CD4-positive, alpha-beta T cell treated with Interleukin-4 for 1 hour (primary cell): ENCODE measurements around the gene PON3.
"Not testable (repeated sequence)": the region's sequence is repeated elsewhere in the genome, so short reads cannot be mapped to it uniquely, and the experiment has no call there.

ENCODE experiments used
- DNase-seq, 2 donors: peaks; one replicate each; pipeline ENCODE4 v3.0.0-alpha.2; 2020 to 2022

PON3 gene

DNA sequence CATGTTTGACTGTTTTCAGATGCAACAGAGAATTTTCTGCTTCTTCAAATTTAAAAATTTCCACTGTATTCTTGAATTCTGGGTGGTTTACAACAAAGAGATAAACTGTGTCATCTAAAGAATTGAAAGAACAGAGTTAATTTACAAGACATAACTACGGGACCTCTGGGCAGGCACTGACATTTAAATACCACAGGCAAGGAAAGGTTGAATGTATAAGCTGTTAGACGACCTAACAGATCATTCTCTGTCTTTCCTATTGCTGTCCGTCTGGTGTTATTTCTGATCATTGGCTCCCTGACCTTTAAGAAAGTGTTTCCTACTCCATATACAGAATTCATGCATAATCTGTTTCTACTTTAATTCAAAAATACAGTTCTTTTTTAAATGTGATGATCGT lies 15.5 kb upstream of the PON3 start:
- DNase-seq = no peak

DNA sequence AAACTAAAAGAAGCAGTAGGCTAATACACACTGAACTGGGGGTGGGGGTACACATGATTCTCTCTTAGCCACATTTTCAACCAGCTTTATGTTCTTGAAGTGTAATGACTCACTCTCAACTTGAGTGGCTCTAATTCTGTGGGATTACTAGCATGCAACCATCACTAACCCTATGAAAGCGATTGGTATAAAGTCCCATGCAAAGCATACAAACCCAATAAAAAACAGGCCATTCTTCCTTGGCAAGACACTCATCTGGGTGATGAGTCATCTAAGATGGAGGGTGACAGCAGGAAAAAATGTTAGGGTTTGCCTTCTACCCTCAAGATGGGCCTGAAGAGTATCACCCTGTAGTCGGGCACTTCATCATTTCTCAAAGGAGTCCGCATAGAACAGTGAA lies 14.9 kb upstream of the PON3 start:
- no peak for DNase-seq

DNA sequence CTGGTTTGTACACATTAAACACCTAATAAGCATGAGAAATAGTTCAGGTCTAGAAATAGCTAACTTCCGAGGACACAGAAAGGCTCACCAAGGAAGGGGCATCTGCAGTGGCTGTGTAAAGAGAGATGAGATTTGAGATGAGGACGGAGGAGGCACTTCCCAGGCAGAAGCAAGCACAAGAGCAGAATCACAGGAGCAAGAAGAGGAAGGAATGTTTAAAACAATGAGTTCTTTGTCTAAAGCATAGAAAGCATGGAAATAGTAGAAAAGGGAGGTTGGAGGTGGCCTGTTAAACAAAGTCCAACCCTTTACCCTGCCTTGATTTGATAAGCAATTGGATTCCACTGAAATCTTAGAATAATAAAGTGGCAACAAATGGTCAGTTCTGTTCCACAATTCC lies 11.6 kb upstream of the PON3 start:
- no peak for DNase-seq

DNA sequence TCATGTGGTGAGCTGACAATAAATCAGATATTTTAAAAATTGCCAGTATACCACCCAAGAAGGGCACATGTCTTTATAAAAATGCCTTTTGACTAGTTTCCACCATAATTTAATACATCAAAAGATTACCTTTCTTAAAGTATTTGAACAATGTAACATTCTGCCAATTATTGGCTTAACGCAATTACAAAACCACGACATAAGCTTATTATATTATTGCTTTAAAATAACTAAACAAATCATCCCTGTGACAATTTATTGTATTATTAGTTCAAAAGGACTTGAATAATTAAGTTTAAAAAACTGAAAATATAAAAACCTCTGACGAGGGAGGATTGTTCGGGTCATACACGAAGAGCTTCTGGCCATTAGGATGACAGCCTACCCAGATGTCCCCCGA lies 9.6 kb upstream of the PON3 start:
- no peak for DNase-seq

DNA sequence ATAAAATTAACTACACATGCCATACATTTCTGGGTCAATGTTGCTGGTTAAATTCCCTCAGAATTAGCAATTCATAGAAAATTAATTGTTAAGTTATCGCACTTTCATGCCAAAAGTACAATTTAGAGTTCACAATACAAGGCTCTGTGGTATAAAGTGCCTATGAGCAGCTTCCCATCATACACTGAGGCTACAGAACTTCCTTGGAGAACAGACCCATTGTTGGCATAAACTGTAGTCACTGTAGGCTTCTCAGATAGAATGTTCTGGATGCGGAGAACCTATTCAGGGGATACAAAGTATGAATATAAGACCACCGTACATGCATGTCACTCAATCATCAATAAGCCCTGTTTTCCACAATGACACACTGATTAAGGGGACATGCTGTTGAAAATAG lies 9.0 kb upstream of the PON3 start:
- no peak for DNase-seq

DNA sequence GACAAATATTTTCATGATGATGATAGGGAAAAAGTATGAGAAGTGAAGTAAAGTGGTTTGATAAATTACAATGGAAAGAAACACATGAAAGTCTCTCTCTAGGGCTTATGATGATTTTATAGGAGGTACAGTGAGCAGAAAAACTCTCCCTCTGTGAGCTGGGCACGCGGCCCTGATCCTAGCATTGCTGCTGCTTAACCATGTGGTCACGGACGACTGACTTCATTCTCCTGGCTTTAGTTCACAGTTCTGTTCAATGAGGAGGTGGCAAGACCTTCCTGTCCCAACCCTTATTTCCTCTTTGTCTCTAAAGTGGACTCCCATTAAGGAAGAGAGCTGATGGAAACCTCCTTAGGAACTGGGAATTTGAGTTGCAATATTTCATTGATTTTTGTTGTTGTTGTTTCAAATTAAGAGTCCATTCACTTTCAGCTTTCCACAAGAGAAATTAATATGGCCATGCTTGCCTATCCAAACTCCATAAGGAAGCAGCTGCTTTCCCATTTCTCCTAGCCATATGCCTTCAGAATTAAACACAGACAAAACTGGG lies 8.2 kb upstream of the PON3 start:
- no peak for DNase-seq

DNA sequence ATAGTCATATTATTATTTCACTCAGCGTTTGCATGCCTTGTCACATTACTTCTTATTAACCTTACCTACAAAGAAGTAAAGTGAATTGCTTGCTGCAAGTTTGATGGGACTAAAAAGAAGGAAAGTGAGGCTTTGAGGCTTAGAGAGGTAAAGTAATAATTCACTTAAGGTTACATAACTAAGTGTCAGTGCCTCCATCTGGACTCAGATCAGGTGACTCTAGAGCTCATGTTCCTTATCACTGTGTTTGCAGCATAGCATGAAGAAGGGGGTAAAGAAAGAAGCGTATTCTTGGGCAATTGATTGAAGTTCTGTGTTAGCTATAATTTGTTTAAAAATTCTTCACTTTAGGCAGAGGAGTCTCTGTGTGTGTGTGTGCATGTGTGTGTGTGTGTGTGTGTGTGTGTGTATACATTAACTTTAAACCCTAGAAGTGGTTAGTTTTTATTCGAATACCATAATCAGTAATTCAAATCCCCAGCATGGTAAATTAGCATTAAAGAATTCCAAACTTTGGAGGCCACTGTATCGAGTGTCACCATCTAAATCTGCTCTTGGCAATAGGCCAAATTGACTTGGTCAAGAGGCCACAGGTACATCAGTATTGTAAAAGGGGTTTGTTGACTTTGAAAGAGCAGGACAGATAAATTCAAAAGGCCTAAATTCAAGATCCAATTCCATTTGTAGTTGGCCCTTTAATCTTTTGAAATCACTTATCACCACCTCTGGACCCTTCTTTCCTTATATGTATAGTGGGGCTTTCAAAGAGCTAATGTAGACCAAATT lies 2.2 kb upstream of the PON3 start:
- DNase-seq = no peak

DNA sequence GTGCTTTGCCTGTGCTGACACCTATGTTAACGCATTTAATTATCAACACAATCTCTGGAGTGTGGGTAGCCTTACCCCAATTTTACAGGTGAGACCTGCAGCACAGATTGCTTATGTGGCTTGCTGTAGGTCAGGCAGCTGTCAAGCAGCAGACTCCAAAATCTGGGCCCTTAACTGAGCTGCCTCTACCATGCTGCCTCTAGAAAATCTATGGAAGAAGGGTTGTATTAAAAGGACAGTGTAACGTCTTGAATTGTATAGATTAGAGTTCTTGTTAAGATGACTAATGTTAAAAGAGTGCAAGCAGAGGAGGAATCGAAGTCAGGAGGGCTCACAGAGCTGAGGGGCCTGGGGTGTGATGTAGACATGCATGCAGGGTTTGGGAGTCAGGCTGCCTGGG lies 1.2 kb upstream of the PON3 start:
- DNase-seq = no peak

DNA sequence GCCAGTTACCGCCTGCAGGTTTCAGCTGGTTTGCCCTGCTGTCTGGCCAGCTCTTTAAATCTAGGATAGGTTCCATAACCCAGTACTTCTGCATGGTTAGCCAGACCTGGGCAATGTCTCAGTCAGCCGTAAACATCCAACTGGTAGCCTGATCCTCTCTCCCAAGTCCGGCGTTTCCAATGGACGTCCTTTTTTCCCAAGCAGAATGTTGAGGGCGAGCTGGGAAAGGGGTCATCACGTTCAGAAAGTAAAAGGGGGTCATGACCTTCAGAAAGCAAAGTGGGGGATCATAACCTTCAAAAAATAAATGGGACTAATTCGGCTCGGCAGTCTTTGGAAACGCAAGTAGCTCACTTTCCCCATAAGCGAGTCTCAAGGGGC lies 430 bp downstream of the PON3 start:
- no peak for DNase-seq

DNA sequence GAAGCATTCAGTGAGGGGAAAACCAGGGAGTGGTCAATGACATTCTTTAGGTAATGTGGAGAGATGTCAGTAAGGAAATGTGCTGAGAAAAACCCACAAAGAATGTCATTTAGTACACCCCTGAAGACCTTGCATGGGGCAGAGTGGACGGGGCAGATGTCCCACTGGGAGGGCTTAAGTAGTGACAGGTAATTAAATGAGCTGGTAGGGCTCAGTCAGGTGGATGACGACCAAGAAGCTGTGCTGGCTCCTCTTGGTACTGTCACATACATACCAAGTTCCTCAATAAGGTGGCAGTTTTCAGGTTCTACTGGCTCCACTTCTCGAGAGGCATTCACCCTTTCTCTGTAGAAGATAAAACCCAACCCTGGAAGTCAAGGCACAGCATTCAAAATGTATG lies 1.8 kb downstream of the PON3 start:
- DNase-seq = no peak

DNA sequence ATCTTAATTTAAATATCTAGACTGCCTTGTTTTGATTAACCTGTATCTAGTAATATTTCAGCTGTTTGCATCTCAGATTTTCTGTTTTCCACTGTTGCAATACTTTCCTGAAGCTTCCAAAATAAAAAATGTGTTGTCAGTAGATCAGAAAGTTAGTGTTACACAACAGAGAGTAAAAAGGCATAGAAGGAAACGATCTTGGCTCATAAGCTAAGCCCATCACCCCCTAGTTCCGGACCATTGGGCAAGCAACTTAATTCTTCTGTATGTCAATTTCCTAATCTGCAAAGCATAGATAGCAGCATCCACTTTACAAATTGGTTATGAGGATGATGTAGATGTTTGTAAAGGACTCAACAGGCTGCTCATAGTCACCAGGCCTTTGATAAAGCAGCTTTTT lies 4.4 kb downstream of the PON3 start:
- no peak for DNase-seq

DNA sequence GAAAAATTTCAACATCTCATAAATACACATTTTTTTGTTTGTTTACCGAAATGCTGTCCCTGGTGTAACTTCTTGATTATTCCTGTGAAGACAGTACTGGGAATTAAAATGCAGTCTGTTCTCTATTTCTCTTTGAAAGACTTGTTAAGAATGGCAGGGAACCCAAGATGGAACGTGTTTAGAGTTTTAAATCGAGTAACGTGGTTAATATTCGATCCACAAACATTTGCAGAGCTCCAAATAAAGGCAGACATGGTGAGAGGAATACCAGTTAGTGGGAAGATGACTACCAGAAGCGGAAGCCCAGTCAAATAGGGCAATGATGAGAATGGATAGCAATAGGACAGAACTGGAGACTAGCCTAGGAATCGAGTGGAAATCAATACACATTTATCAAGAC lies 6.7 kb downstream of the PON3 start:
- DNase-seq = no peak

DNA sequence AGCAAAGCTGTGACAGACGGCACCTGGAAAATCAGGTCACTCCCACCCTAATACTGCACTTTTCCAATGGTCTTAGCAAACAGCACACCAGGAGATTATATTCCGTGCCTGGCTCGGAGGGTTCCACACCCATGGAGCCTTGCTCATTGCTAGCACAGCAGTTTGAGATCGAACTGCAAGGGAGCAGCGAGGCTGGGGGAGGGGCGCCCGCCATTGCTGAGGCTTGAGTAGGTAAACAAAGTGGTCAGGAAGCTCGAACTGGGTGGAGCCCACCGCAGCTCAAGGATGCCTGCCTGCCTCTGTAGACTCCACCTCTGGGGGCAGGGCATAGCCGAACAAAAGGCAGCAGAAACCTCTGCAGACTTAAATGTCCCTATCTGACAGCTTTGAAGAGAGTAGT lies 16.7 kb downstream of the PON3 start:
- not testable (repeated sequence) for DNase-seq

DNA sequence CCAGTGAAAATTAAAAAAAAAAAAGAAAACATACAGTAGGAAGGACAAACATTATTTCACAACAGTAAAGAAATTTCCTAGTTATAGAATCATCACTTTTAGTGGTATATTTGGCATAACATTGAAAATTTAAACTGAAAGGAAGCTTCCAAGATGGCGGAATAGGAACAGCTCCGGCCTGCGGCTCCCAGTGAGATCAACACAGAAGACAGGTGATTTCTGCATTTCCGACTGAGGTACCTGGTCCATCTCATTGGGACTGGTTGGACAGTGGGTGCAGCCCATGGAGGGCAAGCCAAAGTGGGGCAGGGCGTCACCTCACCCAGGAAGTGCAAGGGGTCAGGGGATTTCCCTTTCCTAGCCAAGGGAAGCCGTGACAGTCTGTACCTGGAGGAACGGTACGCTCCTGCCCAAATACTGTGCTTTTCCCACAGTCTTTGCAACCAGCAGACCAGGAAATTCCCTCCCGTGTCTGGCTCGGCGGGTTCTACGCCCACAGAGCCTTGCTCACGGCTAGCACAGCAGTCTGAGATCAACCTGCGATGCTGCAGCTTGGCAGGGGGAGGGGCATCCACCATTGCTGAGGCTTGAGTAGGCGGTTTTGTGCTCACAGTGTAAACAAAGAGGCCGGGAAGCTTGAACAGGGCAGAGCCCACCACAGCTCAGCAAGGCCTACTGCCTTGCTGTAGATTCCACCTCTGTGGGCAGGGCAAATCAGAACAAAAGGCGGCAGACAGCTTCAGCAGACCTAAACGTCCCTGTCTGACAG lies 19.4 kb downstream of the PON3 start:
- no peak for DNase-seq

DNA sequence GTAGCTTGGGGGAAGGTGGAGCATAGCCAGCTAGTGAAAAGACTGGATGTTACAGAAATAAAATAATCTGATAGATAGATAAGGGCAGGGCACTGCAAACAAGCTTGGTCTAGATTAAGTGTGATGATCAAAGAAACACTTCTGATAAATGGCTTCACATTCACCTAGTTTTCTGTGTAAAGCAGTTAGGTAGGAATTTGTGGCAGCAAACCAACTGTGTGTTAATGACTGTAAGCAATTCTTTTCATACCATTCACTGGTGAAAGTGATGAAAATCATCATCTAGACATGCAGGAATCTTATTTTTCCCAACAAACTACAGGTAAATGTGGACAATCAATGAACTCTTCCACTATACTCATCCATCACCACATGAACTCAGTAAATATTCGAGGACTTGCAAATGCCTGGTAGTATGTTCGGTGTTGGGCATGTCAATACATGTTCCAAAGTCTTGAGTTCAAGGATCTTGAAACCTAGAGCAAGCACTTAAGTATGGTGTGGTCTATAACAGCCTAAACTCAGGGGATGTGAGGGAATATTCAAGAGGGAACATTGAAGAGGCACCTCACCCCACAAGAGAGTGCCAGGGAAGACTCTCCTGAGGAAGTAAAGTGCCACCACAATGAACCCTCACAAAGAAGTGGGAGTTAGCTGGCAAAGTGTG lies 20.5 kb downstream of the PON3 start:
- DNase-seq = no peak

DNA sequence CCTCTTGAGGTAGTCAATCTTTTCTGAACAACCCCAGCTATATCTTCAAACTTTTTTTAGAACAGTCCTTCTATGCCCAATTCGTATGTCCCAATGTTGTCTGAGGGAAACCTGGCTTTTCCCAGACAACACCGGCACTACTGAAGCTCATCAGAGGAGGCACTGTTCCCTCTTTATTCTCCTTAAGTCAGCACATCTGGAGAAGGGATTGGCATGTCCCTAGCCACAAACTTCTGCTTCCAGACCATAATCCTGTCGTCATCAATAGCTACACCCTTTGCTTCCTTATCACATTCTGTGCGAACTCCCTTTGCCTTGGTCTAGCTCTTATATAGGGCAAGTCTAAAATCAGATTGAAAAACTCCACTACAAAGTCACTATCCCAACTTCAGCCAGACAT lies 22.9 kb downstream of the PON3 start:
- DNase-seq = no peak

DNA sequence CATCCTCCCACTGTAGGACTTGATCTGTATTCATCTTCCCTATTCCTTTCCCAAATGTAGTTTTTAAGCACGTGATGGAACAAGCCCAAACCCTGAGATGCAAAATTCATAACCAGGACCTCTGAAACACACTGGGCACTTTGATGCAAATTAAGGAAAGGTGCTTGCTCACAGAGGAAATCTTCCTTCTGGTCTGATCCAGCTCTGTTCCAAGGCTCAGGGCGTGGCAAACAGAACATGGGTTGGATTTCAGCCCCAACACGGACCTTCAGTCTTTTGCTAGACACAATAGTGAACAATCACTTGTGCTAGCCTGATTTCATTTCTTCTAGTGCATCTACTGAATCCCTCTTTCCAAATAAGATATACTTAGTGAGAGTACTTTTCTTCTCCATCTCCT lies 27.9 kb downstream of the PON3 start:
- no peak for DNase-seq

DNA sequence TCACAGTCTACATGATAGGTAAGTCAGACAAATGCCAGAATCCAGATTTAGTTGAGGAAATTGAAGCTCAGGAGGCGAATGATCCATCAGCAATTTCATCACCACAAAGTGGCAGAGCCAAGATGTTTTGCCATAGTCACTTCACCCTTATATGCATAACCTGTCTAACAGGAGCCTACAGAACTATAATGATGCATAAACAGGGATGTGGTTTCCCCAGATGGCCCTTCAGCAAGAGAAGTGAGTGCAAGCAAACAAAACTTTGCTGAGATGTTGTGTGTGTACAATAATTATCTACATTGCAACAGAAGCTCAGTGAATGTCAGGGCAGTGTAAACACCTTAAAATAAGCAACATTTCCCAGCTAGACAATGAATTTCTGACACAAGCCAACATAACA lies 28.6 kb downstream of the PON3 start:
- no peak for DNase-seq

DNA sequence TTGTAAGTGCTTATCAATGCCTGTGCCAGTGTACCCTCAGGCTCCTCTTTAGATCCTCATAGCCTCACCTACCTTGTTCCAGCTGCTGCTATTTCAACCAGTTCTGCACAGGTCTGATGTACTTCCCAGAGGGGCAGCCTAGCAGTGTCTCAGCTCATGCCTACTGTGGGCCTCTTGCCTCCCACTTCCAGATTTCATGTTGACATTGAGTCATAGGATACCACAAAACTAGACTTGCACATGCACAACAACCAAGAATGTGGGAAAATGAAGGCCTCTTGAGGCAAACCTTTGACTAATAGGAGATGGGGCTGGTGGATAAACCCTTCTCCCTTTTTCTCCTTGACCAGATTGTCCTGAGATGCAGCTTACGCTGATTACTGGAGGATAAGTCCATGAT lies 31.0 kb downstream of the PON3 start:
- no peak for DNase-seq

DNA sequence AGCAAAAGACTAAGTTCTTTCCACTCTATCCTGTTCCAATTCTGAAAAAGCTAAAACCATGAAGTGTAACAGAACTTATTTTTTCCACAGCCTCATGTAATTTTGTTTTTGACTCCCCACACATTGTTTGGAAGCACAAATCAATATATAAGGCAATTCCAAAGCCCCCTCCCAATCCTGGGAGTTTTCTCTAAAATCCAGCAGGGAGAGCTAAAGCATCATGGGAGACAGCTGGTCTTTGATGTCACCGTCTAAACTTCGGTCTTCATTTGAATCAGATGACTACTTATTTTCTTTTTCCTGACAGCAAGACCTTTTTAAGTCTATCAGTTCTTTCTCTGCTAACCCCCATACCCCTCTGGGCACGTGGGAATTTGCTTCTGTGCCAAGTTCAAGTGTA lies 38.6 kb downstream of the PON3 start:
- DNase-seq = no peak

DNA sequence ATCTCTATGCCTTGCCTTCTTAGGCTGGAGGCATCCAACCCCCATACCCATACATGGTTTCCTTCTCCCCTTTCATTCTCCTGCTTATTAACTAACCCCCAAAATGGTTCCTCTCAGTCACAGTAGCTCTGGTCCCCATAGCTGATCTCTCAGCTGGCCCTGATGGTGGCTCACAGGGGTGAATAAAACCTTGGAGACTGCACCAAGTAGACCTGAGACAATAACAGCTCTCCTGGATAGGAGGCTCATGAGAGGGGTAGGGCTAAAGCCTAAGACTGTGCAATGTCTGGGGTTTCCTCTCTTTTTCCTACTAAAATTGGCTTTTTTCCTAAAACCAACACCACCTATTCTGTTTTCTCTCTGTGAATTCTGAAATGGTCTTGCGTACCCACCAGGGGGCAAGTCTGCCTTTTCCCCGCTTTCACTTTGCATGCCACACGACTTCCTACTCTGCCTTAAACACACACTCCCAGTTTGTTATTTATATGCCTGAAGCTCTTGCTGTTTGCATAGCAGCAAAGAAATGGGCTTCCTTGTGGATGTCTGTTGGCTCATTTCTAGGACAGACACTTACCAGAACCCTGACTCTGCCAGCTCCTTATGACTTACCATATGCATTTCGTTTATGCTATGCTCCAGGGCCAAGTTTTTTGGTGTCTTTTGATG lies 53.4 kb downstream of the PON3 start:
- DNase-seq = no peak

DNA sequence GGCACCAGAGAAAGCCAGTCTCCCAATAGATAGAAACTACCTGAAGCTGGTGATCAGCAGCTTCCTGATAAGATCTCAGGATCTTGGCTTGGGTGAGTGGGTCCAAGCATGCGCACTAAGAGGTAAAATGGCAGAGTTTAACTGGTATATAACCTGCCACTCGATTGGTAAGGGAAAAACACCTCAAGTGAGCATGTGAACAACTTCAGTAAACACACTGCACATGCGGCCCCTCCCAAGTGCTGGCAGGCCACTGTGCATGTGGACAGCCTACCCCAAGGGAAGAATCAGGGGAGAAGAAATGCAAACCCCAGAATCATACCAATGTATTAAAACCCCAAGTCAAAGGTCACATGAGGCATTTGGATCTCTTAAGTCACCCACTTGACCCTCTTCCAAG lies 54.1 kb downstream of the PON3 start:
- DNase-seq = no peak

DNA sequence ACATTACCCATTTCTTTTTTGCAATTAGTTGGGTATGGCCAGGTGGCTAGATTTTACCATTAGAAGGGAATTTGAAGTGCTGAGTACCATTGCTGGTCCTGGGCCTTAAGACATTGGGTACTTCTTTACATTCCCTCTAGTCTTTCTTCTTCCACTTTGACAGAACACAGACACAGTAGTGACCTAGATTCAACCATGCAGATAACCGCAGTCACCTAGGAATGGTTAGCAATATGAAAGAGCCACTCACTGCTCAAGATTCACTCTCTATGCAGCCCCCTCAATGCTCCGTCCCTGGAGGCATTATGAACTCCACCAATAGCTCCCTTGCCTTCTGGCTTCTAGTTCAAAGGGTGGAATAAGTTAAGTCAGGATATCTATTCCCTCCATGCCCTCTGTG lies 55.7 kb downstream of the PON3 start:
- no peak for DNase-seq
